ENCODE results near the gene DNAJA3.

DNA sequence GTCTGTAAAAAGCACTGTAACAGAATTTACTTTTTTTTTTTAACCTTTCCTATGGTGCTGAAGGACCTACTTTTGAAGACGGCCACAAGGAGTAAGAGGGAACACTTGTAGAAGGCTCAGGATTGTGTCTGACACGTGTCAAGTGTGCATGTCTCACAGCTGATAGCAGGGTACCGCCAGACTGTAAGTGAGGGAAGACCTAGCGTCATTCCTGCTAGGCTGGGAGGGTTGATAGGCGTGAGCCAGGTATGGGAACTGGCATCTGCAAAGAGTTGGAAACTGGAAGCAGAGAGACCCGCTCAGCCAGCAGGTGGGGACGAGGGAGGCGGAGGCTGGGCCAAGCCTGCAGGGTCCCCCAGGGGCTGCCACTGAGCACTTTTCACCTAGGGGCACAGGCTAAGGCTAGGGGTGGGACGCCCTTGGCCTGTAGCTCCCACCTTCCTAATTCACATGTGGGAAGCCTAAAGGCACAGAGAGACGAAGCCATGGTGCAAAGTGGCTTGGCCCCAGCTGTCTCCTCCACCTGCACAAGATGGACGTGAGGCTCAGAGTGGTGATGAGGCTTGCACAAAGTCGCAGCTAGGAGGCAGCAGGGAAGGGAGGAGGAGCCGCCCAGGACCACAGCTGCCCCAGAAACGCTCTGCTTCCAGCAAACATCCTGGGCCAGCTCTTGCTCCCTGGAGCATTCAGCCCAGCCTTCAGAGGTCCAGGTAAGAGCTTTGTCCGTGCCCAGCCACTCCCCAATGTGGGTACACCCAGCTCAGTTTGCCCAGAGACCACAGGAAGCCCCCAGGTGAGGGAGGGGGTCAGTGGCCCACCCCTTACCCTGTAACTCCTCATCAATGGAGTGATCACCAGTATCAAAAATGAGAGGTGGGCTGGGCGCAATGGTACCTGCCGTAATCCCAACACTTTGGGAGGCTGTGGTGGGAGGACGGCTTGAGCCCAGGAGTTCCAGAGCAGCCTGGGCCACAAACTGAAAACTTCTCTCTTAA is 35.1 kb upstream of the DNAJA3 start:
- TF ChIP-seq SUZ12 (IDR thresholded peaks at IDR 0.05; ENCODE audit: extremely low read depth, insufficient read depth, insufficient read length) (no peak), YY1 (IDR thresholded peaks at IDR 0.05; ENCODE audit: insufficient read depth, insufficient read length) (no peak), ZNF274 (IDR thresholded peaks at IDR 0.05; ENCODE audit: low read depth, low read length) (no peak)

All from NT2/D1 (cell line).